ENCODE results near the gene TRIM8. TPM values are rescaled to one million over a fixed set of nuclear protein-coding genes. Genes with fewer than 3 reads are reported as not detected.

TRIM8 gene
- total RNA-seq, 2 experiments from 2014 or later = 80.9 to 81.6 TPM

DNA sequence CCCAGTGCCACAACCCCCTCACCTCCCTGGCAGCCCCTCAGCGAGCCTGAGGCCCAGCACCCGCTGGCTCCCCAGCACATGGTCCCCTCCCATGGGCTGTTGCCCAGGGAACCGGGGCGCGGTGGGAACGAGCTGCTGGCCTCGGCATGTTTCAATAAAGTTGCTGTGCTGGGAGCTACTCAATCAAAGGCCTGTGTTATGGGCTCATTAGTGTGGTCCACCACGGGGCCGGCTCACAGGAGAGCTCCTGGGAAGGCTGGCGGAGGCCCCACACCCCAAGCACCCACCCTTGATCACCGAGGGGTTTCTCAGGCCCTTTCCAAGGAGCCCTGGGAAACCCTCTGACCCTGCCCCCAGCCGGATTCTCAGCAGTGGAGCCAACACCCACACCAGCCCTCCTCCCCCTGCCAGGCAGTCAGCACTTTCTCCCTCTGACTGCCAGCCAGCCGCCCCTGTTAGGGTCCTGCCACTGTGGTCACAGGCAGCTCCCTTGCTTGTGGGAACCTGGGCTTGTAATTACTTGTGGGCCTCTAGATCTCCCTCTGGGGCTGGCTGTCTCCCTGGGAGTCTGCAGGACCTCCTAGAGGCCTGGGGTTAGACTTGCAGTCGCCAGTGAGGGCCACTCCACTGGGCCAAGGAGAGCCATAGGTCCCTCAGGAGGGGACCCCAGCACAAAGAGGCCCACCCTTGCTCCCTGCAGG, 24.8 kb upstream of the TRIM8 start:
- H3K4me3 ChIP-seq (ENCODE audit: low read length) = no peak overlapping the region
- ATAC-seq (ENCODE audit: poor library complexity) = no peak
- H3K9me3 ChIP-seq (ENCODE audit: control insufficient read depth in 1 of 2, insufficient read depth in 1 of 2, low read length in 2 of 2) = no peaks in the 10 kb centered on the region
- TF ChIP-seq, protein P1, sequence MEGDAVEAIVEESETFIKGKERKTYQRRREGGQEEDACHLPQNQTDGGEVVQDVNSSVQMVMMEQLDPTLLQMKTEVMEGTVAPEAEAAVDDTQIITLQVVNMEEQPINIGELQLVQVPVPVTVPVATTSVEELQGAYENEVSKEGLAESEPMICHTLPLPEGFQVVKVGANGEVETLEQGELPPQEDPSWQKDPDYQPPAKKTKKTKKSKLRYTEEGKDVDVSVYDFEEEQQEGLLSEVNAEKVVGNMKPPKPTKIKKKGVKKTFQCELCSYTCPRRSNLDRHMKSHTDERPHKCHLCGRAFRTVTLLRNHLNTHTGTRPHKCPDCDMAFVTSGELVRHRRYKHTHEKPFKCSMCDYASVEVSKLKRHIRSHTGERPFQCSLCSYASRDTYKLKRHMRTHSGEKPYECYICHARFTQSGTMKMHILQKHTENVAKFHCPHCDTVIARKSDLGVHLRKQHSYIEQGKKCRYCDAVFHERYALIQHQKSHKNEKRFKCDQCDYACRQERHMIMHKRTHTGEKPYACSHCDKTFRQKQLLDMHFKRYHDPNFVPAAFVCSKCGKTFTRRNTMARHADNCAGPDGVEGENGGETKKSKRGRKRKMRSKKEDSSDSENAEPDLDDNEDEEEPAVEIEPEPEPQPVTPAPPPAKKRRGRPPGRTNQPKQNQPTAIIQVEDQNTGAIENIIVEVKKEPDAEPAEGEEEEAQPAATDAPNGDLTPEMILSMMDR (IDR thresholded peaks at IDR 0.05) = no peak
- POLR2A ChIA-PET = no interaction called here
- Mint-ChIP-seq H3K4me1 (ENCODE audit: low read depth) (peaks cover 10% of the 10 kb centered on the region), H3K4me3 (no peak overlapping the region), H3K27me3 (no peaks in the 10 kb centered on the region), H3K36me3 (ENCODE audit: low read depth) (peaks cover 47% of the 10 kb centered on the region), H3K9me3 (no peaks in the 10 kb centered on the region), H3K27ac (no peak overlapping the region)
- H3K36me3 ChIP-seq (ENCODE audit: insufficient read depth, low read length) = peaks cover 46% of the 10 kb centered on the region
- CTCF ChIA-PET = no interaction called here
- H3K27ac ChIP-seq (ENCODE audit: low read depth in 1 of 2, low read length in 2 of 2) = no peak overlapping the region
- DNase-seq = no peak
- no peaks in the 10 kb centered on the region for H3K27me3 ChIP-seq (ENCODE audit: control insufficient read depth in 1 of 2, insufficient read depth in 2 of 2, low read length in 2 of 2)
- H3K4me1 ChIP-seq (ENCODE audit: insufficient read depth, low read length) = peaks cover 21% of the 10 kb centered on the region
- intact Hi-C loops (cut with DNase I, micrococcal nuclease) = no loop called here

- no peak for ATAC-seq (ENCODE audit: poor library complexity)
- Histone ChIP-seq H3K9me3 (ENCODE audit: control insufficient read depth in 1 of 2, insufficient read depth in 1 of 2, low read length in 2 of 2) (no peaks in the 10 kb centered on the region), H3K27me3 (ENCODE audit: control insufficient read depth in 1 of 2, insufficient read depth in 2 of 2, low read length in 2 of 2) (no peaks in the 10 kb centered on the region), H3K27ac (ENCODE audit: low read depth in 1 of 2, low read length in 2 of 2) (no peak overlapping the region), H3K36me3 (ENCODE audit: insufficient read depth, low read length) (peaks cover 44% of the 10 kb centered on the region), H3K4me1 (ENCODE audit: insufficient read depth, low read length) (peaks cover 21% of the 10 kb centered on the region), H3K4me3 (ENCODE audit: low read length) (no peak overlapping the region)
- Mint-ChIP-seq H3K4me3 (no peak overlapping the region), H3K27ac (no peak overlapping the region), H3K36me3 (ENCODE audit: low read depth) (peaks cover 44% of the 10 kb centered on the region), H3K9me3 (no peaks in the 10 kb centered on the region), H3K27me3 (no peaks in the 10 kb centered on the region), H3K4me1 (ENCODE audit: low read depth) (peaks cover 10% of the 10 kb centered on the region)
- DNase-seq = no peak
- TF ChIP-seq, protein P1 (IDR thresholded peaks at IDR 0.05) = no peak
- POLR2A ChIA-PET = no interaction called here
- CTCF ChIA-PET = interaction anchor here (0.8 kb wide), 1 partner anchor 25 kb away, joined by 4 read pairs; the partner anchor contains the start of gene TRIM8
- intact Hi-C loops (cut with DNase I, micrococcal nuclease) = no loop called here
These were observed 24.1 kb upstream of the TRIM8 start for GRCh38 chr10:102620138-102620590.

- Histone ChIP-seq H3K9me3 (ENCODE audit: control insufficient read depth in 1 of 2, insufficient read depth in 1 of 2, low read length in 2 of 2) (no peaks in the 10 kb centered on the region), H3K27ac (ENCODE audit: low read depth in 1 of 2, low read length in 2 of 2) (no peak overlapping the region), H3K4me3 (ENCODE audit: low read length) (no peak overlapping the region), H3K36me3 (ENCODE audit: insufficient read depth, low read length) (peaks cover 38% of the 10 kb centered on the region), H3K4me1 (ENCODE audit: insufficient read depth, low read length) (peaks cover 21% of the 10 kb centered on the region), H3K27me3 (ENCODE audit: control insufficient read depth in 1 of 2, insufficient read depth in 2 of 2, low read length in 2 of 2) (no peaks in the 10 kb centered on the region)
- no peak overlapping the region for H3K27ac Mint-ChIP-seq
- peaks cover 10% of the 10 kb centered on the region for H3K4me1 Mint-ChIP-seq (ENCODE audit: low read depth)
- intact Hi-C loops (cut with DNase I, micrococcal nuclease) = no loop called here
- TF ChIP-seq, protein P1 (IDR thresholded peaks at IDR 0.05) = no peak
- DNase-seq (no peak), ATAC-seq (ENCODE audit: poor library complexity) (peak; percentile 29)
- H3K9me3 Mint-ChIP-seq = no peaks in the 10 kb centered on the region
- H3K4me3 Mint-ChIP-seq = no peak overlapping the region
- H3K27me3 Mint-ChIP-seq = no peaks in the 10 kb centered on the region
- H3K36me3 Mint-ChIP-seq (ENCODE audit: low read depth) = peaks cover 43% of the 10 kb centered on the region
- POLR2A ChIA-PET = no interaction called here
- CTCF ChIA-PET = interaction anchor here (0.8 kb wide), 1 partner anchor 24 kb away, joined by 4 read pairs; the partner anchor contains the start of gene TRIM8
These were observed 23.5 kb upstream of the TRIM8 start for GRCh38 chr10:102620591-102621442.

Data from CD4-positive, alpha-beta T cell (primary cell).